Femur (tissue), 1 donor: ENCODE data around the gene AJUBA.

Source experiments
- DNase-seq: peaks from one replicate; pipeline ENCODE4 v3.0.0-alpha.2; 2017

The AJUBA gene

DNA sequence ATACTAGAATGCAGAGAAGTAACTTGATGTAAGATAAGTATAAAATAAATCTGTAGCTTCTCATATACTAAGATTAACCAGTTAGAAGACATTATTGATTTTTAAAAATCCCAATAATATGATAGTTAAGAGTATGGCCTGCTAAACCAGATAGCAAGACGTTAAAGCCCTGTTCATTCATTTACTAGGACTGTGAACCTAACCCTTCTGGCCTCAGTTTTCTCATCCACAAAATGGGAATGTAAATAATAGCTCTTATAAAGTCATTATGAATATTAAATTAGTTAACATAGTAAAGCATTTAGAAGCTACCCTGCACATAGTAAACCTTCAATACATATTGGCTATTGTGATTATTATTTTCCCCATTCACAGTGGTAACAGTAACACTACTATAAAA, 47.2 kb downstream of the AJUBA start:
- no peak for DNase-seq

DNA sequence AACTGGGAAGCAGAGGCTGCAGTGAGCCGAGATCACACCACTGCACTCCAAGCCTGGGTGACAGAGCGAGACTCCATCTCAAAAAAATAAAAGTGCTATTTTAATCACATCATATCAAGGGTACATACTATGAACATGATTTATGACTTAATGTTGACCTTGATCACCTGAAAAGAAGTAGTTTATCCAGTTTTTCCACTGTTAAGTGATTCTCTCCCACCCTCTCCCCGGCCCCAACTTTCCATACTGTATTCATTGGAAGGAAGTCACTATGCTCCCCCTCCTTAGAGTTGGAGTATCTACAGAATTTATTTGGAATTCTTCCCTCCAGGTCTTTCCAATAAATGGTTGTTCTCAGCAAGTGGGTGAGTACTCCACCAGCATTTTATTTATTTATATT, 50.2 kb downstream of the AJUBA start:
- DNase-seq = no peak

DNA sequence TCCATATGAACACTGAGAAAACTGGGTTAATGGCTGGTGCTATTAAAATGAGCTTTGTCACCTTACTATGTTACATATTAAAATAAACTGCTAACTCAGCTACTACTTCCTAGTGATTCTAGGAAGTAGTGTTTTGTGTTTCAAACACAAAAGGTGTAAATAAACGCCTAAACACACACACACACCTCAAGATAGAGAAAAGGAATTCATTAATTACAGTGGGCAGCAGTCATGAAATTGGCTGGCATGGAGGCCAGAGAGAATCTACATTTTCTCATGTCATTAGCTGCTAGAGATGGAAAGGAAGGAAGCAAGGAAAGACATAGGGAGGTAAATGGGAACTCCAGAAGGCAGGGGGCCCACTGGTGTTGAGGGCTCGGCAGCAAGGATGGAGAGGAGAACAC, 52.4 kb downstream of the AJUBA start:
- DNase-seq = no peak

DNA sequence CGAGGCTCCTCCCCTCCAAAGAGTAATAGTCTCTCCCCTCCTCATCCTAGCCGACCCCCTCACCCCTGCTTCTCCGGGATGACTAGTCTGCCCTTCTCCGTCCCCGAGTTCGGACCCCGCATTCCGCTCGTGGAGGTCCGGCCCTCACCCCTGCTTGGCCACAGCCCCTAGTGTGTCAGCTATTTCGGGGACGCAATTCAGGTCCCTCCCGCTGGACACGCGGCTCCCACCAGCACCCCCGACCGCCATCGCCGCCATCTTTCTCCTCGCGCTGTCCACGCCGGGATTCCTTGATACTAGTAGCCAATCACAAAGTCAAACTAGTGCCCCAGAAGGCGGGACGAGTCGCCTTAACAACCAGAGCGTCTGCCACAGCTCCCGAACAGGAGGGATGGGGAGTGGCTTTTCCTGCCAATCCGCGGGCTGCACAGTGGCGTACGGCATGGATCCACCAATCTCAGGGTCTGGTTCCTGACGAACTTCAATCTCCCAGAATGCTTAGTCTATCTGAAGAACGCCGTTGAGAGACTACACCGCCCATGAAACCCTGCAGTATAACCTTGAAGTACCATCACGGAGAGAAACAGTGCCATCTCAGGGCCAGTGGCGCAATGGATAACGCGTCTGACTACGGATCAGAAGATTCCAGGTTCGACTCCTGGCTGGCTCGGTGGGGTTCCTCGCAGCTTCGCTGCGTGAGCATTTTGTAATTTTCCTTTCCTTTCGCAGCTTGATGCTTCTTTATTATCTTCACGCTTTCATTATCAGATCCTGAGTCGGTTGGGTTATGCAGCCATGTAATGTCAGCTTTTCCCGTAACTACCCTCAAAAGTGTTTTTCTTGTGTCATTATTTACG, 53.0 kb downstream of the AJUBA start, which contains the start of gene PRMT5:
PRMT5 (minus strand) TSS at position 273 of the 857 bp plus-strand sequence; CDS start at position 258, 15 bp downstream.
- peak; percentile 100 for DNase-seq

GRCh38 chr14:22928237-22929103, 53.9 kb downstream of the AJUBA start:
- no peak for DNase-seq

DNA sequence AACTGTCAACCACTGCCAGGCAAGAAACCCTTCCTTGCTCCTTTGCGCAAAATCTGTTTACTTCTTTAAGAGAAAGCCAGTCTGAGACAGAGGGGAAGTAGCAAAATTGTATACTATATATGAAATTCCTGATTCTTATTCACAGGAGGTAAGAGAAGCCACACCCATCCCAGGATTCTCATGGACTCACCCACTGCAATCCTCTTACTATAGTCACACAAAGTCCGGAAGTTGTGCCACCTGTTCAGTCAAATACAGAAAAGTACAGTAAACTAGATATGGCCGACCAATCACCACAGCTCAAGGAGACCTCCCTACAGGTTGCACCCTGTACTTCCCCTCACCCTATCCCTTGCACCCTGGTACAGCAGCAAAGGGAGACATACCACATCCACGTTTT, 56.0 kb downstream of the AJUBA start:
- DNase-seq = no peak

DNA sequence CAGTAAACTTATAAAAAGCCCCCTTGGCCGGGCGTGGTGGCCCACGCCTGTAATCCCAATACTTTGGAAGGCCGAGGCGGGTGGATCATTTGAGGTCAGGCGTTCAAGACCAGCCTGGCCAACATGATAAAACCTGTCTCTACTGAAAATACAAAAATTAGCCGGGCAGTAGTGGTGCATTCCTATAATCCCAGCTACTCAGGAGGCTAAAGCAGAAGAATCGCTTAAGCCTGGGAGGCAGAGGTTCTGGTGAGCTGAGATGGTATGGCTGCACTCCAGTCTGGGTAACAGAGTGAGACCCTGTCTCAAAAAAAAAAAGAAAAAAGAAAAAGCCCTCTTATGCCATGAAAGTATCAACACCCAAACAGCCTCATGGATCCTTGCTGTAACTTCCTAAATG, 56.8 kb downstream of the AJUBA start:
- DNase-seq = no peak

DNA sequence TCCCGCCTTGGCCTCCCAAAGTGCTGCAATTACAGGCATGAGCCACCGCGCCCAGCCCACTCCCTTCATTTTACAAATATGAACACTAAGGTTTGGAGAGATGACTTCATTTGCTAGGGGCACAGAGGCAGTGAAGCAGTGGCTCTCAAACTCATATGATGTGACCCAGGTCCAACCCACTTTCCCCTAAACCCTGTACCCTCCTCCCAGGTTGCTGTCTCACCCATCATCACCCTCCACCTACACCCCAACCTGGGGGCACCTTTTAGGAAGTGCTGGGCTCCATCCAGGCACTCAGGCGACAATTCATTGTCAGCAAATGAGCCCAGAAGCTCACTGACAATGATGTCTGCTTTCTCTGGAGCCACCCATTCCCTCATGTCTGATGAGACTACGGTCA, 58.6 kb downstream of the AJUBA start:
- DNase-seq = no peak

- no peak for DNase-seq
These were observed 60.1 kb downstream of the AJUBA start for GRCh38 chr14:22922294-22922693.
